GM21526 (cell line): ENCODE measurements around the gene NEURL1.
"Not testable (repeated sequence)": the region's sequence is repeated elsewhere in the genome, so short reads cannot be mapped to it uniquely, and the experiment has no call there.

Experiments used
- ATAC-seq: cut with Tn5 transposase; IDR thresholded peaks from one replicate; pipeline ENCODE4 v1.9.1; 2021; ENCODE audit warnings: moderate library complexity; ENCODE audit not compliant: unreplicated experiment, low FRiP score

Gene NEURL1

DNA sequence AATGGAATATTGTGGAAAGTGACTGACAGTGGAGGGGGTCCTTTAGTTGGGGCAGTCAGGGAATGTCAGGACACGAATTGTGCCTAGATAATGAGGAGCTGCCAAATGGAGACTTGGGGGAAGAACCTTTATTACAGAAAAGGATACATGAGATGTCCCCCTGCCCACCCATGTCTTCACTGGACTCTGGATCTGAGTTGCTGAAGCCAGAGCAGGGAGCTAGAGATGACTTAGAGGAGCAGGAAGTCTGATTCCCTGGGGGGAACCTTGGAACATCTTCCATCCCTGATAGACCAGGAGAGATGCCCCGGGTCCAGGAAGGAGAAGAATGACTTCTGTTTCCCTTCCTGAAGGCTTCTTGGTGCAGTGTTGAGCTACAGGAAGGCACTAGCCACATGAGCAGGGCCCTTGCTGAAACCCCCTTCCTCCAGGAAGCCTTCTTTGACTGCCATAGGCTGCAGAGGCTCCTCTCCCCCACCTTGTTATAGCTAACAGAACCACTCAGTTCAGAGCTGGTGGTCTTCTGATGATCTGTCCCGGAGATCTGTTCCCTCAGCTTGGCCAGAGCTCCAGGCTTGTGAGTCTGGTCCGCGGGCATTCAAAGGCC is 747 bp upstream of the NEURL1 start:
- no peak for ATAC-seq

DNA sequence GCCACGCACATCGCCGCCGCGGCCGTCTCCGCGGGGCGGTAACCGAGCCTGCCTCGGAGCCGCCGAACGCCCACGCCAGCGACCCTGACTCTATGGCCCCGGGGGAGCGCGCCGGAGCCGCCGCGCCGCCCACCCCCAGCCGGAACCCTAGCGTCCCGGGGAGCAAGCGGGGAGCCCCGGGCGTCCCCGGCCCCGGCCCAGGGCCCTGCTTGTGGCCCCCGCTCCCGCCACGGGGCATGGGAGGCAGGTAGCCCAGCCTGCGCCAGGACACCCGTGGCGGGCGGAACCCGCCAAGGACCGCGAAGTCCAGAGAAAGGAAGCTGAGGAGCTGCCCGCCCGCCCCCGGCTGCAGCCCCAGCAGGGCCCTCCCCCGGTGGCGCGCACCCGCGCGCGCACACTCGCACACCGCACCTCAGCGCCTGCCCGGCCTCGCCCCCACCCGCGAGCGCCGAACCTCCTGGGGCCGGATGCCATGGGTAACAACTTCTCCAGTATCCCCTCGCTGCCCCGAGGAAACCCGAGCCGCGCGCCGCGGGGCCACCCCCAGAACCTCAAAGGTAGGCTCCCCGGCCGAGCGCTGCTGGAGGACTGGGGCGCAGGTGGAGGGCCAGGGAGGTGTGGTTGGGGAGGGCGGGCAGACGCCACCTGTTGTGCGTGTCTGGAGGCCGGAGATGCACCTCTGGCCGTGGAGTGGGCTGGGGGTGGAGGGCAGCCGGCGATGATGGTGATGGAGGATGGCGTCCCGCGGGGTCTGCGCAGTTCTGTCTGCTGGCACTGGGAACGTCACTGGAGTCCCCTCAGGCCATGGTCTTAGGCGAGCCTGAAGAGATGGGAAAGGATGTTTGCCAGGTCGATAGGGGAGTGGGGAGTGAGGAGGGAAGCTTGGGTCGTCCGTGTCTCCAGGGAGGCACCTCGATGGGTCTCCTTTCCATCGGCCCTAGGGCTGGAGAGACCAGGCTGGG is 692 bp downstream of the NEURL1 start:
- ATAC-seq, result no peak

- ATAC-seq, result no peak
Observed at GRCh38 chr10:103495321-103495720, 1.8 kb downstream of the NEURL1 start.

- ATAC-seq, result no peak
Observed at GRCh38 chr10:103497161-103497915, 3.8 kb downstream of the NEURL1 start.

DNA sequence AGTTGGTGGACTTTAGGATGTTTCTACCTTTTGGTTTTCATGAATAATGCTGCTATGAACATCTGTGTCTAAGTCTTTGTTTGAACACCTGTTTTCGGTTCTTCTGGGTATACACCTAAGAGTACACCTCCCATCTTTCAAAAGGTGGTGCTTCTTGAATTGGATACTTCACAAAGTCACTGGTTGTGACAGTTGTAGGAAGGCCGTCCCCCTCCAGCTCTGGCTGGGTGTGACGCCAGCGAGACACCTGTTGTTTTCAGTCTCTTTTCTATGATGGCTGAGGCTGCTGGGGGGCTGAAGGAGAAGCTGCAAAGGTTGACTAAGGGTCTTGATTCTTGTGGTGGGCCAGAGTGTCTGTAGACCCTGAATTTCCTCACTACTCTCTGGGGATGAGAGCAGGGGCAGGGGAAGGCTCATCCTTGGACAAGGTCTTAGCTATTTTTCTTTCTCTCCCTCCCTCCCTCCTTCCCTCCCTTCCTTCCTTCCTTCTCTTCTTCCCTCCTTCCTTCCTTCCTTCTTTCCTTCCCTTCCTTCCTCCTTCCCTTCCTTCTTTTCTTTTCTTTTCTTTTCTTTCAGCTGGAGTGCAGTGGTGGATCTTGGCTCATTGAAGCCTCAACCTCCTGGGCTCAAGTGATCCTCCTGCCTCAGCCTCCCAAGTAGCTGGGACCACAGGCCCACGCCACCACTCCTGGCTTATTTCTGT is 5.6 kb downstream of the NEURL1 start:
- no peak for ATAC-seq

DNA sequence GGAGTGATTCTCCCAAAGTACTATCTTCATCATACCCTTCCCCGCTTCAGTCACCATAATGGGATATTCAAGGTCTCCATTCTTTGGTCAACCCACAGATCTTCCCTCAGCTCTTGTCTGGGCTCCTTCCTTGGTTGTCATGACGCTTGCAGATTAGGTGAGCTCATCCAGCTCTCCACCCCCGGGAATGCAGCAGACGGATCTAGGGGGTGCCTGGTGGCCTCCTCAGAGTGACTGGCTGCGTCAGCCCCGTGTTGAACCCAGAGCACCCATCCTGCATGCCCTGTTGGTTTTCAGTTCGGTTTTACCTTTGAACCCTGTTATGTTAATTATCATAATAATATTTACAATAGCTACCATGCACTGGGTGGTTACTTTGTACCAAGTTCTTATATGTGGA is 6.4 kb downstream of the NEURL1 start:
- no peak for ATAC-seq

GRCh38 chr10:103500481-103500880 is 7.0 kb downstream of the NEURL1 start:
- no peak for ATAC-seq

DNA sequence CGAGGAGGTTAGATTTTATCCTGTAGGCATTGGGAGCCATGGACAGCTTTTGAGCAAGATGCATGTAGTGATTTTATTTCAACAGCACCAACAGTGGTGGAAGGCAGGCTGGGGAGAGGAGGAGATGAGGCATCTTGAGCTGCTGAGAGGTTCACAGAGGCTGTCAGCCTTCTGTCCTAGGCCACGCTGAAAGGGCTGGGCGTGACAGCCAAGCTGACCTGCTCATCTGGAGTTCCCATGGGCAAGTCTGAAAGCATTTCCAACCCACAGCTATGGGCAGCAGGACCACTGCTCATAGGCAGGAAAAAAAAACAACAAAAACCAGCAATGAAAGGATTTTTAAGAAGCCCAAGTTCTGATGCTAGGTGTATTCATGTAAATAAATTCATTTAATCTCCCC is 7.7 kb downstream of the NEURL1 start:
- ATAC-seq, result no peak

DNA sequence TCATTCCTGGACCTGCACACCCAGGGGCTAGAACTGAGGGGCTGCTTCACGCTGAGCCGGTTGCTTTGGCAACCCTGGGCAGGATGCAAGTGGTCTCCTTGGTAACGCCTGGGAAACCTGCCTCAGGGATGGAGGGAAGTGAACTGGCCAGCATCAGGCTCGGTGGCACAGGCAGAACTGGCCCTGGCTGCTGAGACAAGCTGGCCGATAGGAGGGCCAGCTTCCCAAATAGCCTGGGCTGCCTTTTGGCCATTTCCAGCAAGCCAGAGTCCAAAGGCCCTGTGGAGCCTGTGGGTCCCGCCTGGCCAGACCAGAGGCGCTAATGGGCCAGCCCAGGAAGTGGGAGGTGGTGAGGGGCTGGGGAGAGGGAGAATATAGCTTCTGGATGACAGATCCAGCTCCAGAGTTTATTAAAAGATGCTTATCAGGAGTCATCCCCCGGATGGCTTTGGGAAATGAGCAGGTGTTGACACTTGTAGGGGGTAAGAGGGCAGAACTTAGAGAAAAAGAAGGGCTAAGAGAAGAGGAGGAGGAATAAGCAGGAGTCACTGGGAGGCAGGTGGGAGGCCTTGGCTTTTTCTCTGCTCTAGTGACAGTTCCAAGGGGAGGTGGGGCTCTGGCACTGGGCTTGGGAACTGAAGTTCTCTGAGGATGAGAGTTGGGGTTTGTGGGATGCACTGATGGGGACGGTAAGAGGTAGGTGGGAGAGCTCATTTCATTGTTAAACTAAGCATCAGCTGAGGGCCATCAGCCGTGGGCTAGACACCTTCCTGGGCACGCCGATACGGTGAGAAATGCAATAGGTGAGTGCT is 9.6 kb downstream of the NEURL1 start:
- no peak for ATAC-seq

- not testable (repeated sequence) for ATAC-seq
Observed at GRCh38 chr10:103503777-103504176, 10.3 kb downstream of the NEURL1 start.

DNA sequence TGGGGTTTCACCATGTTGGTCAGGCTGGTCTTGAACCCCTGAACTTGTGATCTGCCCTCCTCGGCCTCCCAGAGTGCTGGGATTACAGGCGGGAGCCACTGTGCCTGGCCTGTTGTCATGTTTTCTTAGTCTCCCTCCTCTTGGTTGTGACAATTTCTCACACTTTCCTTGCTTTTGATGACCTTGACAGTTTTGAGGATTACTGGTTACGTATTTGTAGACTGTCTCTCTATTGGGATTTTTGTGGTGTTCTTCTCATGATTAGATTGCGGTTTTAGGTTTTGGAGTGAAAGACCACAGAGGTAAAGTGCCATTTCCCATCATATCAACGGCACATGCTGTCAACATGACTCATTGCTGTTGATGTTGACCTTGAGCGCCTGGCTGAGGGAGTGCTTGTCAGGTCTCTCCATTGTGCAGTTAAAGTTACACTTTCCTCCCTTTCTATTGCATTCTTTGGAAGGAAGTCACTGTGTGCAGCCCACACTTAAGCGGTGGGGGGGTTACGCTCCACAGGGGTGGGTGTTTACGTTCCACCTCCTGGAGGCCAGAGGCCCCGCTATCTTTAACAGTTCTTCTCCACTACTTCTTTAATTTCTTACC is 10.8 kb downstream of the NEURL1 start:
- ATAC-seq, result no peak

GRCh38 chr10:103506061-103506460 is 12.6 kb downstream of the NEURL1 start:
- ATAC-seq, result no peak

GRCh38 chr10:103507235-103508191 is 14.0 kb downstream of the NEURL1 start:
- ATAC-seq, result no peak

DNA sequence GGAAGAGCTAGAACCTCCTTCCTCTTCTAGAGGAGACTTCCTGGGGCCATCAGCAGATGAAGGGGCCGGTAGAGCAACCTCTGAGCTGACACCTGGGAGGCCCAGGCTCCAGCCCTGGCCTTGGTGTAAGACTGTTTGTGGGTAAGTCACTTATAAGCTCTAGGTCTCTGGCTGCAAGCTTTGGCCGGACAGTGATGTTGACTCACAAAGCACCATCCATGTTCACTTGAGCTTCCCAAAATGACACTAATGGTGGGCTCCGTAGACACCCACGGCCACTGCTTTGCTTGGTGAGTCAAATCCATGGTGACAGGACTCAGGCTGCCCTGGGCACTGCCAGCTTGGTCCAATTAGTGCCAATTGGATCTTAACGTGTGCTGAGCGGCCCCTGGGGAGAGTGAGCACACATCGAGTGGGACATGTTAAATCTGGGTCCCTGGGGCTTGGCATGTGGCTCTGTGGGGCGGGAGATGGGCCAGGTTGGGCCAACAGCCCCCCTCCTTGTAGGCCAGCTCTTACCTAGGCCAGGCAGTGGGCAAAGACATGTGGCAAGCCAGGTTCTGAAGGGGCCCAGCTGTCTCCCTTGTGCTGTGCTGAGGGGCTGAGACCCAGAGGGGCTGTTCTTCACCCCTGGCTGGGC is 16.7 kb downstream of the NEURL1 start:
- no peak for ATAC-seq

GRCh38 chr10:103510791-103511752 is 17.6 kb downstream of the NEURL1 start:
- ATAC-seq, result no peak

DNA sequence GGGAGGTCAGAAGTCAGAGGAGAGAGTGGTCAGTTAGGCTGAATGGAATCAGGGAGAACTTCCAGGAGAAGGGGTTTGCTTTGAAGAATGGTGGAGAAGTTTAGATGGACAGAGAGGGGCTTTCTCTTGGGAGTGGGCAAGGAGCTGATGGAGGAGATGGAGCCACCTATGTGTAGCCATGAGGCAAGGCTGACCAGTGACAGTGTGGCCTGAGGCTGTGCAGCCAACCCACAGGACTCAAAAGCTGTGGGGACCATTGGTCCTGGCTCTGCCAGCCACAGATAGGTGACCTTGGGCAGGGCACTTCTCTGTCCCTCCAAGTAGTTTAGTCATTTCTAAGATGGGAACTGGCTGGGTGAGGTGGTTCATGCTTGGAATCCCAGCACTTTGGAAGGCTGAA is 18.7 kb downstream of the NEURL1 start:
- no peak for ATAC-seq
